ENCODE results near the gene RLN3.

The RLN3 gene, protein sequence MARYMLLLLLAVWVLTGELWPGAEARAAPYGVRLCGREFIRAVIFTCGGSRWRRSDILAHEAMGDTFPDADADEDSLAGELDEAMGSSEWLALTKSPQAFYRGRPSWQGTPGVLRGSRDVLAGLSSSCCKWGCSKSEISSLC

DNA sequence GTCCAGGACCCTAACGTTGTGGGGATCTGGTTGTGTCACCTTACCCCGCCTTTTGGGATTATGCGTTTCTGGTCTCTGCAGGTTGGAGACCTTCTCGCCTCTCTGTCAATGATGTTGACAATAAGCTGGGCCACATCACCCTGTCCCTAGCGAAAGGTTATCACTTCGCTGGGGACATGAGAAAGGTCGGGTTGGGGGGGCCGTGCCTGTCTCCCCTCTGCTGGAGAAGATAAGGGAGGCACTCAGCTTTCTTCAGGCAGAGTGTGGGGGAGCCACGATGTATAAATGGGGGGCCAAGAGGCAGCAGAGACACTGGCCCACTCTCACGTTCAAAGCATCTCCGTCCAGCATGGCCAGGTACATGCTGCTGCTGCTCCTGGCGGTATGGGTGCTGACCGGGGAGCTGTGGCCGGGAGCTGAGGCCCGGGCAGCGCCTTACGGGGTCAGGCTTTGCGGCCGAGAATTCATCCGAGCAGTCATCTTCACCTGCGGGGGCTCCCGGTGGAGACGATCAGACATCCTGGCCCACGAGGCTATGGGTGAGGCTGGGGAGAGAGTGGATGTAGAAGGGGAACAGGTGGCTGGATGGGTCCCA, at the start of gene RLN3:
Gene RLN3, plus strand, starts transcription at position 293 of the 595 bp plus-strand sequence. Its CDS starts 57 bp downstream, at position 350.
- H3K4me3 ChIP-seq (ENCODE audit: low read depth, low read length), result no peak within 1 kb of the TSS

DNA sequence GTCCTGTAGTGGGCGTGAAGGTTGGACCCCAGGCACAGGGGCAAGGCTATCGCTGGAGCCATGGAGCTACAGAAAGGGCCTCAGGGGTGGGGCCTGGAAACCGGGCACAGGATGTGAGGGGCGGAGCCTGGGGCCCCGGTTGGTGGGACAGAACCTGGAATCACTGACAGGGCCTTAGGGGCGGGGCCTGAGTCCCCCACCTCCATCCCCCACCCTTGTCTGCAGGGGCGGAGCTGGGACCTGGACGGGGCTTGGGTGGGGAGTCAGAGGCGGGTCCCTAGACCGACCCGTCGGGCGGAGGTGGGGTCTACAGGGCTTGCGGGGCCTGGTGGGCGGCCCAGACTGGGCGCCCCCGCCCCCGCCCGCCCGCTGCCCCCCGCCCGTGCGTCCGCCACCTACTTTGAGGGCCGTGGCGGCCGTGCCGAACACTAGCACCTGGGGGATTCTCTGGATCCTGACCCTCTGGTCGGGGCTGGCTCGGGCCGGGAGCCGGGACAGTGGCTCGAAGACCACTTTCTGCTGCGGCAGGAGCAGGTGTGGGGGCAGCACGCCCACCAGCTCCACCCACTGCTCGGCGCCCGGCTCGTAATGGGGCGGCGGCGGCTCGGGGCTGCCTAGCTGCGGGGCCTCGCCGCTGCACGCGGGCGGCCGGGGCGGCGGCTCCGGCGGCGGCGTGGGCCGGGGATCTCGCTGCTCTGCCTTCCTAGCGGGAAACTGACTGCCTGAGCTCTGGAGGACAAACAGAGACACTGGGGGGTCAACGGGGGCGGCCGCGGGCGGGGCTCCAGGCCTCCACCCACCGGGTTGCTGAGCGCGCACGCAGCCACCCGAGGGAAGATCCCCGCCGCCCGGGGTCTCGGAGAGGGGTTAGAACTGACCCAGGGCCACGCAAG, 49.4 kb upstream of the RLN3 start:
- peak overlapping the region; percentile 37 for H3K4me3 ChIP-seq (ENCODE audit: low read depth, low read length)

DNA sequence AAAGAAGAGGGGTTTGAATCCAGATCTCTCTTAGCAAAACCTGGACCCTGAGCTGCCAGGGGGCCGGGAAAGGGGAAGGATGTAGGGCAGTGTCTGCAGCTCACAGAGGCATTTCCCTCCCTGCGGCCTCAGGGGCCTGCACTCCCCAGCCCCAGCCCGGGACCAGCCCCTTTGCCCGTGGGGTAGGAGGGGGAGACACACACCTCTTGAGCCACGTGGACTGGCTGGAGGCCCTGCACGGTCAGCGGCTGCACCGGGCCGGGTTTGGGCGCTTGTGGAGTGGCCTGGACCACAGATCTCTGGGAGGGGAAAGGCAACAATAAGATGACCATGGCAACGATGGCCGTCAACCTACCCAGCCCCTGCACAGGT, 48.7 kb upstream of the RLN3 start:
- H3K4me3 ChIP-seq (ENCODE audit: low read depth, low read length), result peak overlapping the region; percentile 37

- no peak overlapping the region for H3K4me3 ChIP-seq (ENCODE audit: low read depth, low read length)
Observed at GRCh38 chr19:13979686-13980085, 48.3 kb upstream of the RLN3 start.

DNA sequence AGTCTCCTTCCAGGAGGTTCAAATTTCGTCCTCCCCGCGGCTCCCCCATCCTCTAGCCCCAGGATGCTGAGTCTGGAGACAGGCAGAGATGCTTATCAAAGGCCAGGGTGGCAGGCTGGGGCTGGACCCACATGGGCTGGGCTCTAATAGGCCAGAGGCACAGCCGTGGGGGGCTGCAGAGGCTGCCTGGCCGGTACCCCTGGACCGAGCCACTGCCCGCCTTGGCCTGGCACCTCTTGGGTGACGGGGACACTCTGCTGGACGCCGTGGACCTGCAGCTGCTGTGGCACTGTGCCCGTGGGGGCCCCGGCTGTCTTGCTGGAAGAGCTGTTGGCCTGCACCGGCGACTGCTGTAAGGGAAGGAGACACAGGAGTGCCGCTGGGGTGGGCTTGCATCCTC, 47.6 kb upstream of the RLN3 start:
- H3K4me3 ChIP-seq (ENCODE audit: low read depth, low read length), result no peak overlapping the region

- H3K4me3 ChIP-seq (ENCODE audit: low read depth, low read length), result no peak overlapping the region
Observed at GRCh38 chr19:13981021-13981420, 46.9 kb upstream of the RLN3 start.

DNA sequence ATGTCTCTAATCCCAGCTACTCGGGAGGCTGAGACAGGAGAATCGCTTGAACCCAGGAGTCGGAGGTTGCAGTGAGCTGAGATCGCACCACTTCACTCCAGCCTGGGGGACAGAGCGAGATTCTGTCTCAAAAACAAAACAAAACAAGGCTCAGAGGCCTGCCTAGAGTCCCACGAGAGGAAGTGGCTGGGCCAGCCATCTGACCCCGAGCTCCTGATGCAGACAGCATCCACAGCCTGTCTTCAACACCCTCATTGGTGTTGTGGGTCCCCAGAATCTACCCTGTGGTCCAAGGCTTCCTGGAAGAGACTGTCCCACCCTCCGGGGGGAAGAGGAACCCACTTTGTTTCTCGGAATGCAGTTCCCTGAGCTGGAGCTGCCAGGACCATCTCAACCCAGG, 46.5 kb upstream of the RLN3 start:
- H3K4me3 ChIP-seq (ENCODE audit: low read depth, low read length), result no peak overlapping the region

DNA sequence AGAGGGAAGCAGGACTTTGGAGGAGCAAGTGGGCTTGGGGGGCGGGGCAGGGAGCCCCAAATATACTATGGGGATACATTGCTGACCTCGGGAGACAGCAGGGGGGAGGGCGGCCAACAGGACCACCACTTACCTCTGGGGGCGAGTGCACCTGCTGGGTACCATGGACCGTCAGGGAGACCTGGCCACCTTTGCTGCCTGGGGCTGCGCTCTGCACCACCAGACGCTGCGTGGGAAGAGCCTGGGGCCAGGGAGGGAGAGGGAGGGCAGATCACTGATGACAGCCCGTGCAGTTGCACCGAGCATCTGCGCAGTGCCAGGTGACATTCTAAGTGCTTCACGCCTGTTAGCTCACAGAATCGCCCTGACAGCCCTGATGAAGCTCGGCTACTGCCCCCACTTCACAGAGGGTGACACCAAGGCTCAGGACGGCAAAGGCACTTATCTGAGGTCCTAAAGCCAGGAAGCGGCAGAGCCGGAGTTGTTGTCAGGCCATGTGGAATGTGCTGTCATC, 45.9 kb upstream of the RLN3 start:
- H3K4me3 ChIP-seq (ENCODE audit: low read depth, low read length), result no peak overlapping the region

GRCh38 chr19:13982773-13983172, 45.2 kb upstream of the RLN3 start:
- no peak overlapping the region for H3K4me3 ChIP-seq (ENCODE audit: low read depth, low read length)

GRCh38 chr19:13983213-13983889, 44.6 kb upstream of the RLN3 start:
- H3K4me3 ChIP-seq (ENCODE audit: low read depth, low read length), result no peak overlapping the region

GRCh38 chr19:13984186-13984585, 43.8 kb upstream of the RLN3 start:
- H3K4me3 ChIP-seq (ENCODE audit: low read depth, low read length), result no peak overlapping the region

DNA sequence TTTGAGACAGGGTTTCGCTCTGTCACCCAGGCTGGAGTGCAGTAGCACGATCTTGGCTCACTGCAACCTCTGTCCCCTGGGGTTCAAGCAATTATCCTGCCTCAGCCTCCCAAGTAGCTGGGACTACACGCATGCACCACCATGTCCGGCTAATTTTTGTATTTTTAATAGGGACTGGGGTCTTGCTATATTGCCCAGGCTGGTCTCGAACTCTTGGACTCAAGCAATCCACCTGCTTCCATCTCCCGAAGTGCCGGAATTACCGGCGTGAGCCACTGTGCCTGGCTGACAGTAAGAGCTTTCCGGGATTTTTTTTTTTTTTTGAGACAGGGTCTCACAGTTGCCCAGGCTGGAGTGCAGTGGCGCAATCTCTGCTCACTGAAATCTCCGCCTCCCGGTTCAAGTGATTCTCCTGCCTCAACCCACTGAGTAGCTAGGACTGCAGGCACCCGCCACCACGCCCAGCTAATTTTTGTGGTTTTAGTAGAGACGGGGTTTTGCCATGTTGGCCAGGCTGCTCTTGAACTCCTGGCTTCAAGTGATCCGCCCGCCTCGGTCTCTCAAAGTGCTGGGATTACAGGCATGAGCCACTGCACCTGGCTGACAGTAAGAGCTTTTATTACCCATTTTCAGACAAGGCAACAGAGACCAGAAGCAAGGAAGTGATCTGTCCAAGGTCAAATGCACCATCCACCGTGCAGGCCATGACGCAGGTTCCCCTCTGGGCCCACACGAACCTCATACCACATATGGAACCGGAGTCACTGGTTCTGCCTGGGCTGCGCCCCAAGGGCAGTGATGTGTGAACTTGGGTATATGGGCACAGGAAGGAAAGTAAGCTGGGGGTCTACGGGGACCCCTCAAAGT, 42.8 kb upstream of the RLN3 start:
- no peak overlapping the region for H3K4me3 ChIP-seq (ENCODE audit: low read depth, low read length)

DNA sequence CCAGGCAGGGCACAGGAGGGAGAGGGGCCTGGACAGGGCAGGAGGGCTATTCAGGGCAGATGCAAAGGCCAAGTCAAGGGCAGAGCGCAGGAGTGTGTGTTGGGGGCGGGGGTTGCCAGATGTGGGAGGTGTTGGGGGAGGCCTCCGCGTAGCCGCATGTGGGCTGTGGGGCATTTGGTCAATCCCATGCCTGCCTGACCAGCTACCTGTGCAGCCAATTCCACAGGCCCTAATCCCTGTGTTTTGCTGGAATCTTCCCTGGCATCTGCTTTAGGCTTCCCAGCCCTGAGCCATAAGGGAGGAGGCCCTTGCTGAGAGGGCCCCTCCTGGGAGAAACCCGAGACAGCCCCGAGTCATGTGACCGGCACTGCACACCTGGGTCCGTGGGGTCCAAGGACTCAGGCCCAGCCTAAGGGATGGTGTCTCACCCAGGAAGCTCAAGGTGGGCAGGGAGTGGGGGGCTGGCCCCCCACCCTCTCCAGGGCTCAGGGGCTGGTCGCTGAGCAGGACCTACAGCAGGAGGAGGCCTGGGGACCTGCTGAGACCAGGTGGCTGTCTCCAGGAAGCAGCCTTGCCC, 42.1 kb upstream of the RLN3 start:
- H3K4me3 ChIP-seq (ENCODE audit: low read depth, low read length), result no peak overlapping the region

- H3K4me3 ChIP-seq (ENCODE audit: low read depth, low read length), result no peak overlapping the region
Observed at GRCh38 chr19:13986348-13986904, 41.5 kb upstream of the RLN3 start.

DNA sequence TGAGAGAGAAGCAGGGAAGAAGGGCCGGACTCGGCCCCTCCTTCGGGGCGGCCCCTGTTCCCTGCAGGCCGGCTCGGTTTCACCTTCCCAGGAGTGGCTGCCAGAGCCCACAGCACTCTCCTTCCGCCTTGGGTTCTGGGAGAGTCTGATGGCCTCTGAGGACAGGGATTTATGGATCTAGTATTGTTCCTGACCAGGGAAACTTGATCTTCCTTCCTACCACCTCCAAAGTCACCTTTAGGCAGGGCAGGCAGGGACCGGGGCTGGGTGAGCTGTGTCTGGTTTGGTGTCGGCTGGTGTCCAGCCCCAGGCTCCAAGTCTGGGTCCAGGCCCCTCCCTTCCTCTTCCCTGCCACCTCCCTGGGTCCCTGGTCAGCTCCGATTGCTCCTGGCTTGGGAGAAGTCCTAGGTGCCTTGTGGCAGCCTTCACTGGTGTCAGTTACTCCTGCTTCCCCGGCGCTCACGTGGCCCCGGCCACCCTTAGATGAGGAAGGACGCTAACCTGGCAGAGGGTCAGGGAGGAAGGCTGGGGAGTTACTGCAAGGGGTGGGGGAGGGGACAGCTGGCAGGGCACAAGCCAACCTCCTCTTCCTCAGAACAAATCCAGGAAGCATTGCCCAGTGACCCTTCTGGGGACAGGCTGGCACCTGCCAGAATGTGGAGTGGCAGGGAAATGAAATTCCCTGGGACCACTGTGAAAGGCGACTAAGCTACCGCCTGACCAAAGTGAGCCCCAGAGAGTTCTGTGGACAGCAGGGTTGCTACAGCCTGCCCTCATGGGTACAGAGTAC, 40.7 kb upstream of the RLN3 start:
- no peak overlapping the region for H3K4me3 ChIP-seq (ENCODE audit: low read depth, low read length)

- no peak overlapping the region for H3K4me3 ChIP-seq (ENCODE audit: low read depth, low read length)
Observed at GRCh38 chr19:13989487-13989886, 38.5 kb upstream of the RLN3 start.

- H3K4me3 ChIP-seq (ENCODE audit: low read depth, low read length), result no peak overlapping the region
Observed at GRCh38 chr19:13990085-13990484, 37.9 kb upstream of the RLN3 start.

DNA sequence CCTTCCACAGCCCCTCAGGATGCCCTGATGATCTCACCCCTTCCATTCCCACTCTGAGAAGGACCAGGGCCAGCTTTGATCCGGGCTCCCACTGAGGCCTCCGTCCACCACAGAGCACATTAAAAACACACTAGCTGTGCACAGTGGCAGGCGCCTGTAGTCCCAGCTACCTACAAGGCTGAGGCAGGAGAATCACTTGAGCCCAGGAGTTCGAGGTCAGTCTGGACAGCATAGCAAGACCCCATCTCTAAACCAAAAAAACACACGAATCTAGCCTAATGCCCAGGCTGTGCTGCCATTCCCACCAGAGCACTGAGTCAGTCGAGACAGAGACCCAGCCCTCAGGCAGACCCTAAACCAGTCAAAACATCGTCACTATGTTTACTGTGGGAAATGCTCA, 35.9 kb upstream of the RLN3 start:
- H3K4me3 ChIP-seq (ENCODE audit: low read depth, low read length), result no peak overlapping the region
